Hematopoietic multipotent progenitor cell treated with erythropoietin and hydrocortisone succinate and interleukin-3 and kit ligand, for 8 days (in vitro differentiated cells): ENCODE results near the gene KRT6A.
"Not testable (repeated sequence)": the region's sequence is repeated elsewhere in the genome, so short reads cannot be mapped to it uniquely, and the experiment has no call there.

Experiments used
- DNase-seq: peaks from one replicate; pipeline ENCODE4 v3.0.0-alpha.2; 2015

The KRT6A gene

DNA sequence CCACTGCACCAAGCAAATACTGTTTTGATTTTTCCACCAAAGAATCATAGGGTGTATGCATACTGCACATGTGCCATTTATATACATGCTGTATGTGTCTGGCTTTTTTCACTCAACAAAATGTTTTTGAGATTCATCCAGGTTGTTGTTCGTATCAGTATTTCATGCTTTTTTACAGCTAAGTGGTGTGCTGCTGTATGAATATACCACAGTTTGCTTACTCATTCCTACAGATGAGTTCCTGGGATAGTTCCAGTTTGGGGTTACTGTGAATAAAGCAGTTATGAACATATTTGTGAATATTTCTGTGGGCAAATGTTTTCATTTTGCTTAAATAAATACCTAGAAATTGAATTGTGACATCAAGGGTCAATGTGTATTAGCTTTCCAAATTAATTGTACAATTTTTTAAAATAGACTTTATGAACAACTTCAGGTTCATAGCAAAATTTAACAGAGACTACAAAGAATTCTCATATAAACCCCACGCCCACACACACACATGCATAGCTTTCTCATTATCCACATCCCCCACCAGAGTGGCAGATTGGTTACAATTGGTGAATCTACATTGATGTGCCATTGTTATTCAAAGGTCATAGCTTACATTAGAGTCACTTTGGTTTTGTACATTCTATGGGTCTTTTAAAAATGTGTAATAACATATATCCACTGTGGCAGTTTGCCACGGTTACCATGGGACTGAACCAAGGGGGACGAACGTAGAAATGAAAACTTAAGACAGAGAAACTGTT, 6.9 kb upstream of the KRT6A start:
- DNase-seq, result no peak

DNA sequence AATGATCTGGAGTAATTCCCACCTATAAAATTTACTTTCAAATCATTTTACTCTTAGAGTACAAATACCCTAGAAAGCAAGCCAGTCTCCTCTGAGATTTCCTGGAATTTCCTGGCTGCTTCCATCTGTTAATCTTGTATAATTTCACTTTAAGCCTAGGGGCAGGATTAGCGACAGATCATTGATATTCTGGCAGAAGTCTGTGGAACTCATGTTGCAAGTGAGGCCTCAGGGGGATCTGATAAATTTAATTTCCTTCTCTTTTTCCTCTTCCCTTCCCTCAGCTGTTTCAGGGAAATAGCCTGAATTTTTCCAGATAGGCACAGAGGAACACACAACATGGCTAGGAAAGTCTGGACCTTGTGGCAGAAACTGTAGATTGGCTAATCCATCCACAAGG, 5.9 kb upstream of the KRT6A start:
- no peak for DNase-seq

DNA sequence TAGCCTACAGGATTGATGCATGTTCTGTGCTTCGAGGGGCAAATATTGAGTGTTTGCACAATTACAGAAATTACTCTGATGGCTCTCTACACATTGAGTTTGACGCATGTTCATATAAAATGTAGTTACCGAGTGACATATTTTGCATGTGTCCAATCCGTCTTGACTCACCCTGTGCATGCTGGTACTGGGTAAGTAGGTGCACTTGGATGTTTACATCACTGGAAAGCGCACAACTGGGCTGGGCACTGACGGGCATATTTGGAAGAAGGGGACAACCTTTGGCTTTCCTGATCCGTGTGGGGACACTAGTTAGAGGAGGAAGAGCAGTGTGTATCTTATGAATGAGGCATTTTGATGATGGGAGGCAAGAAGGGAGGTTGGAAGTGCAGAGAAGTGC, 4.9 kb upstream of the KRT6A start:
- DNase-seq, result no peak

DNA sequence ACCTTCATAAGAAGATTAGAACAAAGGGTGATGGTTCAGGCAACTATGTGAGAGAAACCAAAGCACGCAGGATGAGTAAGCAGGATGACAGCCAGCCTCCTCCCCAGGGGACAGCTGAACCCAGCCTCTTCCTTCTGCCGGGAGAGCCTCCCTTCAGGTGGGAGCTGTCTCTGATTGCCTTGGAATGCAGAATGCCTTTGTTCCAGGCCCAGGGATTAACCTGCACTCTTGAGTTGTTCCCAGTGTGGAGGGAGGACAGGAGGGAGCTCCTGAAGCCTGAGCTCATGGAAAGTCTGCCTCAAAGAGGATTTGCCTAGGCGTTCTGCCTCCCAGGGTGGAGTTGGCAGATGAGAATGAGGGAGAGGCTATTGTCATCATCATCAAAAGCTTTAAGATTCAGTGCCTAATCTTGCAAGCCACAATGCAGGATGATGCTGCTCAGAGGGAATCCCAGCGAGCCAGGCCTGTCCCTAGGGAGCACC, 3.6 kb upstream of the KRT6A start:
- DNase-seq, result no peak

DNA sequence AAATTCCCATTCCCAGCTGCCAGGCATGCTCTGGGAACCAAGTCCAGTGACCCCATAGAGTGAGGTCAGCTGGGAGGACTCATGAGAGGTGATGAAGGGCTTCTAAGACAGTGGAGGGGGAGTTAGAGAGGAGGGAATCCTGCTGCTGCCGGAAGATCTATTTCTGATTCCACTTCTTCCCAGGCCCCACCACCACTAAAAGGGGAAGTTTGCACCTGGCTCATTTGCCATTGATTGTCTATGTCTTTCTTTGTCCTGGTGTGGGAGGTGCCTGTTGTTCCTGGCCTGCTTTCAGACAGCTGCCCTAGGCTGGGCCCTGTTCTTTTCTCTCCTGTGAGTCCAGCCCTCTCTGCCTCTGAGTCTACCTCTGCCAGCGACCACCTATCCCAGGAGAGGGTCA, 3.0 kb upstream of the KRT6A start:
- DNase-seq, result no peak

DNA sequence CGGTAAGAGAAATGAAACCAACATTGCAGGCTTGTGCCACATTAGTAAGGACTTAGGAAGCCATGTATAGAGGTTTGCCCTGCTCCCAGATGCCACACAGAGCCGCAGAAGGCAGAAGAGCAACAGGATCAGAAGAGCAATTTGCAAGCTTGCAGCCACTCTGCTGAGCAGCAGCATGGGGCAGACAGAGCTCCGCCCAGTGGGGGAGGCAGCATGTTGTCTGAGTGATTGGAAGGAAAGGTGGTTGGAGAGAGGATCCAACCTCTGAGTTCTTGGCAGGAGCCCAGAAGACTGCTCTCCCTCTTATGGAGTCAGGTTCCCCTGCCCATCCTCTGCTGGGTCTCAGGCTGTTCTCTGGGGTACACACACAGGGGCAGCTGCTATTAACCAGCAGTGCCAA, 2.3 kb upstream of the KRT6A start:
- DNase-seq, result no peak

DNA sequence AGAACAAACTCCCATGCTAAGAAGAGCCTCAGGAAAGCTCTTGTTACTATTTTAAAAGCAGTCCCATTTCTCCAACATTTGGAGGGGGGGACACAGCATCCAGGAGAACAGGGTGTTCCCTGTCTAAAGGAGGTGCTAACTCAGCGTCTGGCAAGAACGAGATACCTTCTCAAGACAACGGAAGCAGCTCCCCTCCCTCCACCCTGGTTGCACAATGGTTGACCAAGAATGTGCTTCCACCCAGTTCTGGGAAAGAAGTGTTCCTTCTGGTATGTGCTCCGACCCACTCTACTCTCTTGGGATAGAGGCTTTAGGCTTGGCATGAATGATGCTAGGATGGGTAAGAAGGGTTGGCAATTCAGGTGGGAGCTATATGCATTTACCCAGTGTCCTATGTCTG, 1.5 kb upstream of the KRT6A start:
- no peak for DNase-seq

DNA sequence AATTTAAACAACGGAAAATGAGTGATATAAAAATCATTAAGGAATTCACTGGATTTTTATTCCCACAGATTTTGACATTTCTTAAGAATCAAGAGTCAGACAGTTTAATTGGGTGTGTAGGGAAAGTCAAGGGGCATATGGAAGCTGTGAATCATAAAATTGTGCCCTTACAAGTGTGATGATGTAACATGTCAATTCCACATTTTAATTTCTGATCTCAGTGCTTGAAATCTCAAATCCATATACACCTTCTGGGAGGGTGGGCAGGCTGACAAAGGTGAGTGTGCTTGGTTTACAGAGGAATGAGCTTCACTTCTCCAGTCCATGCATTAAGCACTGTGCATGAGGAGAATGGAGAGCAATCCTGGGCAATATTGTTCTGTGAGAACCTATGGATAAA, 1.0 kb upstream of the KRT6A start:
- no peak for DNase-seq

DNA sequence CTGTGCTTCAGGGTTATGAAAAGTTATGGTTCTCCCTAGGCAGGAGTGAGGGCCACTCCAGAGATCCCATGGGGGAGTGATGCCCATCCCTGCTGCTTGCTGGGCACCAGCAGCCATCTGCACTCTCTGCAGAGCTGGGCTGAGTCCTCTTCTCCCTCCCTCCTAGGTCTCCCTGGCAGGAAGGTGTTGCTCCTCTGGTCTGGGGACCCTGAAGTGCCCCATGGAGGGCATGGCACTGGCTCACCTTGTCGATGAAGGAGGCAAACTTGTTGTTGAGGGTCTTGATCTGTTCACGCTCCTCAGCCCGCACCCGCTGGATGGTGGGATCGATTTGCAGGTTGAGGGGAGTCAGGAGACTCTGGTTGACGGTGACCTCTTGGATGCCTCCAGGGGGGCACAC, 652 bp downstream of the KRT6A start:
- DNase-seq, result not testable (repeated sequence)

DNA sequence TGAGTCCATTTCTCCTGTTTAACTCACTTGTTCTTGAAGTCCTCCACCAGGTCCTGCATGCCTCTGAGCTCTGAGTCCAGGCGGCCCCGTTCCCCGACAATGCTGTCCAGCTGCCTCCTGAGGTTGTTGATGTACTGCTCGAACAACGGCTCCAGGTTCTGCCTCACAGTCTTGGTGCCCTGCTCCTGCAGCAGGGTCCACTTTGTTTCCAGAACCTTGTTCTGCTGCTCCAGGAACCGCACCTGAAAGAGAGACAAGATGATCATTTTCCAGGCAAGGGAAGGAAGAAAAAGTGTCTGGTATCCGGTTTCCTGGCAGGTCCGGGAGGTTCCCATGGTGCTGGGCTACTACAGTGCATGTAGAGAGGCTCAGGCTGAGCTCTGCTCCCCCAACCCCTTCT, 1.6 kb downstream of the KRT6A start:
- DNase-seq, result not testable (repeated sequence)

DNA sequence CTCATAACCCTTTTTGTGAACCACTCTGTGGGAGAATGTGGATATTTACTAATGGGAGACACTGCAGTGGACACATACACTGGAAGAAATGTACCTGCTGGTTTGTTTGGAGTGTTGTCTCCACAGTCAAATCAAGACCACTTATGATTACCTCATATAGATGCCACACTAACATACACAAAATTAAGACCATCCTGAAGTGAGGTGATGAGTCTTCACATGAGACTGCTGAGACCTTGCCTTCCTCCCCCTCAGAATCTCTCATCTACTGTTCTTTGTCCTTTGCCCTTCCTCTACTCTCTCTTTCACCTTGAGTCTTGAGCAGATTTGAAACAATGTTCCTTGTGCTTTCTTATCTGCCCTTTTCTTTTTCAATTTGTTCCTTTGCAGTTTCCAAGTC, 4.3 kb downstream of the KRT6A start:
- no peak for DNase-seq

DNA sequence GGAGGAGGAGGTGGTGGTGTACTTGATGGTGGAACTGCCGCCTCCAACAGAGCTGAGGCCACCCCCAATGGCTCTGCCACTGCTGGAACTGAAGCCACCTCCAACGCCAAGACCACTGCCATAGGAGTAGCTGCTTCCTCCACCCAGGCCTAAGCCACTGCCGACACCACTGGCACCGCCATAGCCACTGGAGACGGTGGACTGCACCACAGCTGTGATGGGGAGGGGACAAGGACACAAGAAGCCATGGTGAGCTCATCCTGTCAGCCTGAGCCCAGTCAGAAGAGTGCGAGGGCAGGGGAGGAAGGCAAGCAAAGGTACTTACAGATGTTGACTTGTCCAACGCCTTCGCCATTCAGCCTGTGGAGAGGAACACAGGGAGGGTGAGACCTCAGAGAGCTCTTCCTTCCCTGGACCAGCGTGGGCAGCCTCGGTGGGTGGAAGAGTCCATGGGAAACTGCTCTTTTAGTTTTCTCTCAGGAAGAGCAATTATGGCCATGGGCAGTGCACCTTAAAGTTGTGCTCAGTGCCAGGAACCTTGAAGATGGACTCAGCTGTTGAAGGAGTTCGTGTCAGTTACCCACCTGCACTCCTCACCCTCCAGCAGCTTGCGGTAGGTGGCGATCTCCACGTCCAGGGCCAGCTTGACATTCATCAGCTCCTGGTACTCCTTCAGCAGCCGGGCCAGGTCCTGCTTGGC, 5.2 kb downstream of the KRT6A start:
- DNase-seq, result not testable (repeated sequence)

DNA sequence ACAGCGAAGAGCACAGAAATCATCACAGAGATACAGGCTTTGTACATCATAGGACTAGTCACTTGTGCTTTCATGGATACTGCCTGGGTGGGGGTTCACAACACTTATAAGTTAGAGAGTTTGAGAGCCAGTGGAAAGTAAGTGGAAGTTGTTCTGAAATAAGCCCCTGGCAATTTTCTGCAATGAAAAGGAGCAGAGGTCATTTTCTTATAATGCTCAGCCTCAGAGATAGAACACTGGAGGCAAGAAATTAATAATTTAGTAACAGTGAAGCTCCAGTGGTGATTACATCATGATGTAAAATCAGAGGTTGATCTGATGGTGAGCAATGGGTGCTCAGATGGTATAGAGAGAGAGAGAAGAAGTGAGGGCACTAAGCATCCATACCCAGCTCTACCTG, 5.8 kb downstream of the KRT6A start:
- no peak for DNase-seq

DNA sequence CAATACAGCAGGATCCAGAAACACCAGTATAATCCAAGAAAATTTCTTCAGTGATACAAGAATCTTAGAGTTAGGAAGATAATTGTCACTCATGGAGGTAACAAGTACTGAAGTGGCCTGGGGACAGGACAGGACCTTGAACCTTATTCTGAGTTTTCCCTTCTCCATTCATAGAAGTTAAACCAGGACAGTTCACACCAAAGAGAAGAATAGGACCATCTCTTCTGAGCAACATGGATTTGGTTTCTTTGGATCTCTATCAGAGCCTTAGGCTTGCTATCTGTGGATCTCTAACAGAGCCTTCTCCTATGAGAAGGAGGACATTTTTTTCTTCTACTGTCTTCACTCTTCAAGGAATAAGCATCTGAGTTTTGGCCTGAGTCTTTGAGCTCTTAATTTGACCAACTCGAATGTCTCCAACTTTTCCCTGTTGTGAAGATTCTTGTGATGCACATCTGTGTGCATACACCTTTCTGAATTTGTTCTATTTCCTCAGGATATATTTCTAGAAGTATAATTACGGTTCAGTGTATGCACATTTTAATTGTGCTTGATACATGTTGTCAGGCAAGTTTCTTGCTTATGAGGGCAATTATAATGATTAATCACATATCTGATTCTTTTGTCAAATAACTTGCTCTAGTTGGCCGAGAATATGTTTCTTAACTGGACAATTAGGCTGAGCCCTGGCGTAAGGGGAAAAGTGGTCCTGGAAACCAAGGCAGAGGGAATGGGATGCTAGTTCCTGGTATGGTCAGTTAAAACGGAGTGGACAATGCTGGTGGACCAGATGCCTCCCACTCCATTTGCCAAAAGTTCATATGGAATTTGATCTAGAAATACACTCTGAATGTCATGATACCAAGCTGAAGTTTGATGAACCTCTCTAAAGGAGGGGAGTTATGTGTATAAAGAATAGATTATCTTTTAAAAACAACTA, 6.6 kb downstream of the KRT6A start:
- no peak for DNase-seq

DNA sequence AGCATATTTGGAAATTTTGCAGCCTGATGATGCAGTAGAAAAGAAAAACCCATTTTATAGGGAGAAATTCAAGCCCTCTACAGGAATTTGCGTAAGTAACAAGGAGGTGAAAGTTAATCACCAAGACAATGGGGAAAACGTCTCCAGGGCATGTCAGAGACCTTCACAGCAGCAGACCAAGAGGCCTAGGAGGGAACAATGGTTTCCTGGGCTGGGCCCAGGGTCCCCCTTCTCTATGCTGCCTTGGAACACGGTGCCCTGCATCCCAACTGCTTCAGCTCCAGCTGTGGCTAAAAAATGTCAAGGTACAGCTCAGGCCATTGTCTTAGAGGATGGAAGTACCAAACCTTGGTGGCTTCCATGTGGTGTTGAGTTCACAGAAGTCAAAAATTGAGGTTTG, 13.0 kb downstream of the KRT6A start:
- DNase-seq, result no peak

DNA sequence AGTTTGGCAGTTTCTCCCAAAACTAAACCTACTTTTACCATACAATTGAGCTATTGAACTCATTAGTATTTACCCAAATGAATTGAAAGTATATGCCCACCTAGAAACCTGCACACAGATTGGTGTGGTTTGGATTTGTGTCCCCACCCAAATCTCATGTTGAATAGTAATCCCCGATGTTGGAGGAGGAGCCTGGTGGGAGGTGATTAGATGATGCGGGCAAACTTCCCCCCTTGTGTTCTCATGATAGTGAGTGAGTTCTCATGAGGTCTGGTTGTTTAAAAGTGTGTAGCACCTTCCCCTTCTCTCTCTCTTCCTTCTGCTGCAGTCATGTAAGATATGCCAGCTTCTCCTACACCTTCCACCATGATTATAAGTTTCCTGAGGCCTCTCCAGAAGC, 15.4 kb downstream of the KRT6A start:
- DNase-seq, result no peak

DNA sequence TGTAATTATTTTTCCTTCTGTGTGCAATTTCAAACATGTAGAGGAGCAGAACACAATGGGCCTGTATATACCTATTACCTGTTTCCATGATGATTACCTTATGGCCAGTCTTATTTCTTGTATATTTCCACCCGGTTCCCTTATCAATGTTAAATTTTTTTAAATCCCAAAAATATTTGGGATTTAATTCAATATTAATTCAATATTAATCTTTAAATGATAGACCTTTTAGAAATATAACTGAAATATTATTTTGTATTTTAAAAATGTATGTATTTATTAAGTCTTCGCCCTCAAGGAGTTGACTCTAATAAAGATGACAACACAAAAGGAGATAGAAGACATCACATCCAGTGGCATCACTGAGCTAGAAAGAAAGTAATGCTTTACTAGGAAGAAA, 18.8 kb downstream of the KRT6A start:
- DNase-seq, result no peak

DNA sequence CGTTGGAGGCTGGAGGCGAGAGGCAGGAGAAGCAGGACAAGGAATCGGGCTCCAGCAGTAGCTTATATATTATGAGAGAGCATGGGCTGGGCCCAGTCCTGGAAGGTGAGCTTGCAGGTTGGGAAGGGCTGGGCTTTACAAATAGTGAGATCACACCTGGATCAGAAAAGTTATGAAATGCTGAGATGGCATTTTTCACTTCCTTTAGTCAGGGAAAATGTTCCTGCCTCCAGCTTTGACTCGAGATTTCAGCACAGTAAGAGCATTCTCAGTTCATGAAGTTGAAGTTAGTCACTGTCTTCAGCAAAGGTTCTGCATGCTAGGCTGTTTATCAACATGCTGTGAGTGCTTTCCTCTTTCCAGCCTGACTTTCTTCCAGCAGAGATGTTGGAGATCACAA, 19.3 kb downstream of the KRT6A start, which contains the start of gene KRT6C:
KRT6C (minus strand) TSS at position 38 of the 400 bp plus-strand sequence. CDS start 68 bp downstream, outside the sequence.
- DNase-seq, result no peak

DNA sequence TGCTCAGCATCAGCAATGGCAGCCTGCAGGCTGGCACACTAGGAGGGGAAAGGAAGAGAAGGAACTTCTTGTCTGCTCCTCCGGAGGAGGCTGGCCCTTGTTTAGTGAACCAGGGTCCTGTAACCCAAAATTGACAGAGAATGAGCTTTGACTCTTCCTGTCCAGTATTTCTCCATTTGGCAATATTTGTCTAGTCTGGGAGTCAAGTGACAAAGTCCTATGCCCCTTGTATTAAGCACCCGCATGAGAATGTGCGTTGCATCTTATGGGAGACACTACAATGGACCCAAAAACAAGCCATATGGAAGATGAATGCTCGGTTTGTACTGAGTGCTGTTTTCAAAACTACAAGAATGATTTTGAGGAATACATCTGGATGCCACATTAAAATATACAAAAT, 23.2 kb downstream of the KRT6A start:
- DNase-seq, result no peak

DNA sequence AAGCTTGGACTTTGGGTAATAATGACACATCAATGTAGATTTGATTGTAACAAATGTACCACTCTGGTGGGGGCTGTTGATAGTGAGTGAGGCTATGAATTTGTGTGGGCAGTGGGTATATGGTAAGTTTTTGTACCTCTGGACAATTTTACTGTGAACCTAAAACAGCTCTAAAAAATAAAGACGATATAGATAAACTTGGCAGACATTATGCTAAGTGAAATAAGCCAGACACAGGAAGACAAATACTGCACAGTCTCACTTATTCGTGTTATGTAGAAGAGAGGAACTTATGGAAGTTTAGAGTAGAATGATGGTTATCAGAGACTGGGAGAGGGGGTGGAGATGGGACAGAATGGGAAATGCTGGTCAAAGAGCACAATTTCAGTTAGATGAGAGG, 28.2 kb downstream of the KRT6A start:
- DNase-seq, result no peak

DNA sequence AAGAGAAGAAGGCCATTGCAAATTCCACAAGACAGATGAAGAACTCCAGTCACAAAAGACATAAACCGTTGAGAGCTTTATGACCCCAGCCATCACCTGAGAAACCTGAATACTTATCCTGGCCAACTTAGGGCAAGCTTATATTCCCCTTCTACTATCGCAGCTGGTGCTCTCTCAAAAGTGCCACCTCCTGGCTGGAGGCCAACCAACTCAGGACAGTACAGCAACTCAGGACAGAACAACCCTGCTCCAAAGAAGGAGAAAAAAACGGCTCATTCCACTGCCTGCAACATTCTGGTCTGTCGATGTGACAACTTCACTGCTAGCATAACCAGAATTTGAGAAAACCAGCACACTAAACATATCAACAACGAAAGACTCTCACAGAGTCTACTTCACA, 31.4 kb downstream of the KRT6A start:
- DNase-seq, result no peak

DNA sequence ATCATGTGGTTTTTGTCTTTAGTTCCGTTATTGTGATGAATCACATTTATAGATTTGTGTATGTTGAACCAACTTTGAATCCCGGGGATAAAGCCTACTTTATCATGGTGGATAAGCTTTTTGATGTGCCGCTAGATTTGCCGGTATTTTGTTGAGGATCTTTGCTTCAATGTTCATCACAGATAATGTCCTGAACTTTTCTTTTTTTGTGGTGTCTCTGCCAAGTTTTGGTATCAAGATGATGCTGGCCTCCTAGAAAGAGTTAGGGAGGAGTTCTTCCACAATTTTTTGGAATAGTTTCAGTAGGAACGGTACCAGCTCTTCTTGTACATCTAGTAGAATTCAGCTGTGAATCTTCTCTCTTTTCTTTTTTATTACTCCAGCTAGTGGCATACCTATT, 34.2 kb downstream of the KRT6A start:
- DNase-seq, result no peak

DNA sequence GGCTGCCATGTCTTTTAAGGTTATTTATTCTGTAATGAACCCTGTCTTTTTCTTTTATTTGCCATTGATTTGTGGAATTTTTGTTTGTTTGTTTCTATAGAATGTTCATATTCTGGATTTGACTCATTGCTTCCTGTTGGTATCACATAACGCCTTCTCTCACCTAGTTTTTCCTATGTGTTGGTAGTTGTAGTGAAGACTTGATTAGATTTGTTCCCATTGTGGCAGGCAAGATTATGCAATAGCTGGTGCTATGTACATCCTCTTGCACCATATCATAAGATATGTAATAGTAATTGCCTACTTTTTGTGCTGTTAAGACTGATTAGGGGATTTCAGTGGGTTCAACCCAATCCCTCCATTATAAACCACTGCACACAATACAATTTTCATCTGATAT, 37.2 kb downstream of the KRT6A start:
- DNase-seq, result no peak
